KMS-11 (cell line): ENCODE measurements around the gene PILRA.

Experiments
- H2AFZ ChIP-seq: fragments of 200-600 bp; sonication (generic); 2 replicates; pipeline ENCODE4 v1.6.1; 2016; ENCODE audit warnings: antibody characterized with exemption, mixed run types, low read depth
- H3K27ac ChIP-seq: fragments of 200-600 bp; sonication (generic); 2 replicates; pipeline ENCODE4 v1.6.1; 2016; ENCODE audit warnings: mild to moderate bottlenecking, mixed run types
- H3K27me3 ChIP-seq: fragments of 200-600 bp; sonication (generic); 2 replicates; pipeline ENCODE4 v1.6.1; 2017; ENCODE audit warnings: mild to moderate bottlenecking, low read depth, mixed run types, moderate library complexity; ENCODE audit not compliant: insufficient read depth
- H3K36me3 ChIP-seq: fragments of 200-600 bp; sonication (generic); 2 replicates; pipeline ENCODE4 v1.6.1; 2017; ENCODE audit warnings: mild to moderate bottlenecking, mixed run types; ENCODE audit not compliant: insufficient read depth
- H3K4me1 ChIP-seq: fragments of 200-600 bp; sonication (generic); 2 replicates; pipeline ENCODE4 v1.6.1; 2016; ENCODE audit warnings: mild to moderate bottlenecking, low read depth, mixed run types; ENCODE audit not compliant: poor library complexity, severe bottlenecking
- H3K4me2 ChIP-seq: fragments of 200-600 bp; sonication (generic); 2 replicates; pipeline ENCODE4 v1.7.0; 2016; ENCODE audit warnings: mild to moderate bottlenecking, mixed run types
- H3K4me3 ChIP-seq: fragments of 200-600 bp; sonication (generic); IDR thresholded peaks from 2 replicates; pipeline ENCODE4 v1.6.1; 2017; ENCODE audit warnings: low read depth, low read length, mixed read lengths; ENCODE audit not compliant: insufficient read depth
- H3K79me2 ChIP-seq: fragments of 200-600 bp; sonication (generic); 2 replicates; pipeline ENCODE4 v1.6.1; 2016; ENCODE audit warnings: low read depth, mixed run types; ENCODE audit not compliant: insufficient read depth
- H3K9ac ChIP-seq: fragments of 200-600 bp; sonication (generic); 2 replicates; pipeline ENCODE4 v1.6.1; 2016; ENCODE audit warnings: mild to moderate bottlenecking, mixed run types
- H4K20me1 ChIP-seq: fragments of 200-600 bp; sonication (generic); 2 replicates; pipeline ENCODE4 v1.6.1; 2016; ENCODE audit warnings: mild to moderate bottlenecking, mixed run types; ENCODE audit not compliant: insufficient read depth
- CTCF ChIP-seq: fragments of 200-600 bp; sonication (generic); conservative IDR thresholded peaks from 2 replicates; pipeline ENCODE4 v1.6.1; 2017; ENCODE audit warnings: low read depth, mild to moderate bottlenecking, antibody characterized with exemption, low read length, moderate library complexity, mixed read lengths

Gene PILRA

GRCh38 chr7:100429637-100430492 is 56.6 kb downstream of the PILRA start, which contains the start of gene MEPCE:
MEPCE (plus strand) TSS chr7:100429831; CDS start chr7:100430019, 188 bp downstream.
- Histone ChIP-seq H4K20me1 (no peaks in the 10 kb centered on the region), H3K79me2 (peaks cover 40% of the 10 kb centered on the region), H3K27ac (peak within 1 kb of the TSS; percentile 92), H3K9ac (peak within 1 kb of the TSS; percentile 87), H3K27me3 (no peaks in the 10 kb centered on the region), H3K4me2 (peak within 1 kb of the TSS; percentile 80), H3K4me3 (no peak within 1 kb of the TSS), H3K4me1 (peaks cover 40% of the 10 kb centered on the region), H2AFZ (peak within 1 kb of the TSS; percentile 88), H3K36me3 (peaks cover 4% of the 10 kb centered on the region; the same call in 1 of the 2 replicates)
- TF ChIP-seq CTCF = no peak; the same call in 1 of the 2 replicates

DNA sequence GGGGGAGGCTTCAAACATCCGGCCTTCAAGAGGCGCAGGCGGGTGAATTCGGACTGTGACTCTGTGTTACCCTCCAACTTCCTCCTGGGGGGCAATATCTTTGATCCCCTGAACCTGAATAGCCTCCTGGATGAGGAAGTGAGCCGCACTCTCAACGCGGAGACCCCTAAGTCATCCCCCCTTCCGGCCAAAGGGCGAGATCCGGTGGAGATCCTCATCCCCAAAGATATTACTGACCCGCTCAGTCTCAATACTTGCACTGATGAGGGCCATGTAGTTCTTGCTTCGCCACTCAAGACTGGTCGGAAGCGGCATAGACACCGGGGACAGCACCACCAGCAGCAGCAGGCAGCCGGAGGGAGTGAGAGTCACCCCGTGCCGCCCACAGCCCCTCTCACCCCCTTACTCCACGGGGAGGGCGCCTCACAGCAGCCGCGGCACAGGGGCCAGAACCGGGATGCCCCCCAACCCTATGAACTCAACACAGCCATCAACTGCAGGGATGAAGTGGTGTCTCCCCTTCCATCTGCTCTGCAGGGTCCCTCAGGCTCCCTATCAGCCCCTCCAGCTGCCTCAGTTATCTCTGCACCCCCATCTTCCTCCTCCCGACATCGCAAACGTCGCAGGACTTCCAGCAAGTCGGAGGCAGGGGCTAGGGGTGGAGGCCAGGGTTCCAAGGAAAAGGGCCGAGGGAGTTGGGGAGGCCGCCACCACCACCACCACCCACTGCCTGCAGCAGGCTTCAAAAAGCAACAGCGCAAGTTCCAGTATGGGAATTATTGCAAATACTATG is 57.4 kb downstream of the PILRA start:
- H3K27ac ChIP-seq = peak overlapping the region; percentile 92; the same call in 1 of the 2 replicates
- no peaks in the 10 kb centered on the region for H3K27me3 ChIP-seq
- no peak for TF ChIP-seq CTCF
- H3K4me2 ChIP-seq = peak overlapping the region; percentile 46
- H3K9ac ChIP-seq = peak overlapping the region; percentile 87
- H3K4me1 ChIP-seq = peaks cover 45% of the 10 kb centered on the region
- H3K79me2 ChIP-seq = peaks cover 48% of the 10 kb centered on the region
- H2AFZ ChIP-seq = no peak overlapping the region
- H3K4me3 ChIP-seq = no peak overlapping the region
- H4K20me1 ChIP-seq = no peaks in the 10 kb centered on the region
- peaks cover 4% of the 10 kb centered on the region; the same call in 1 of the 2 replicates for H3K36me3 ChIP-seq

DNA sequence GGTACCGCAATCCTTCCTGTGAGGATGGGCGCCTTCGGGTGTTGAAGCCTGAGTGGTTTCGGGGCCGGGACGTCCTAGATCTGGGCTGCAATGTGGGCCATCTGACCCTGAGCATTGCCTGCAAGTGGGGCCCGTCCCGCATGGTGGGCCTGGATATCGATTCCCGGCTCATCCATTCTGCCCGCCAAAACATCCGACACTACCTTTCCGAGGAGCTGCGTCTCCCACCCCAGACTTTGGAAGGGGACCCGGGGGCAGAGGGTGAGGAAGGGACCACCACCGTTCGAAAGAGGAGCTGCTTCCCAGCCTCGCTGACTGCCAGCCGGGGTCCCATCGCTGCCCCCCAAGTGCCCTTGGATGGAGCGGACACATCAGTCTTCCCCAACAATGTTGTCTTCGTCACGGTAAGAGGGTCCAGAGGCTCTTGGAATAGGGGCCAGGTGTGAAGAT is 58.0 kb downstream of the PILRA start:
- no peak overlapping the region for H2AFZ ChIP-seq
- no peak overlapping the region for H3K4me2 ChIP-seq
- H4K20me1 ChIP-seq = no peaks in the 10 kb centered on the region
- peaks cover 4% of the 10 kb centered on the region; the same call in 1 of the 2 replicates for H3K36me3 ChIP-seq
- H3K79me2 ChIP-seq = peaks cover 49% of the 10 kb centered on the region
- H3K27ac ChIP-seq = no peak overlapping the region
- no peak overlapping the region for H3K9ac ChIP-seq
- peaks cover 45% of the 10 kb centered on the region for H3K4me1 ChIP-seq
- no peak overlapping the region for H3K4me3 ChIP-seq
- no peak for TF ChIP-seq CTCF
- H3K27me3 ChIP-seq = no peaks in the 10 kb centered on the region

DNA sequence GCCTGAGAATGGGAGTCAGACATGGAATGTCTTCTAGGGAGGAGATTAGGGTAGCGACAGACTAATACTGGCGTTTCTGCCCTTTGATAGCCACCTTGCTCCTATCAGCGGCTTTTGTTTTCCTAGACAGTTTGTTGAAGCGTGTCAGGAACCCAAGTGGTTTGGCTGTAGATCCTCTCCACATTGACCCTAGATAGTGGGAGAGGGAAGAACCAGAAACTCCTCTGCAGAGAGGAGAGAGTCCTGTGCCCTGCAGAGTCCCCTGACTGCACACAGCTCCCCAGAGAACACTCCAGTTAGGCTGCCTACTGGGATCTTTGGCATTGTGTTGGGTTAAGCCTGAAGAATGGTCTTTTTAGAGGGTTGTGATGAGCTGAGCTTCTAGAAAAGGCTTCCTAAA is 58.8 kb downstream of the PILRA start:
- no peak for TF ChIP-seq CTCF
- no peak overlapping the region for H2AFZ ChIP-seq
- H3K79me2 ChIP-seq = peaks cover 49% of the 10 kb centered on the region
- no peaks in the 10 kb centered on the region for H4K20me1 ChIP-seq
- H3K4me2 ChIP-seq = 0 out of 2 replicates have a peak overlapping the region, but pooled peaks have one; percentile 4
- H3K4me1 ChIP-seq = peaks cover 45% of the 10 kb centered on the region
- H3K27ac ChIP-seq = peak overlapping the region; percentile 23; the same call in 1 of the 2 replicates
- no peaks in the 10 kb centered on the region for H3K27me3 ChIP-seq
- H3K4me3 ChIP-seq = no peak overlapping the region
- no peak overlapping the region for H3K9ac ChIP-seq
- peaks cover 4% of the 10 kb centered on the region; the same call in 1 of the 2 replicates for H3K36me3 ChIP-seq
